Ovary (tissue), 3 donors: ENCODE data around the gene CDSN.

Source experiments
- CTCF ChIP-seq, 3 donors: fragments of 450-650 bp in 2 of 3; fragments of 200-600 bp in 1 of 3; IDR thresholded peaks; one replicate each; pipeline versions ENCODE4 v1.5.1 to v1.8.0; 2016 to 2022; ENCODE audit warnings: antibody characterized with exemption in 3 of 3, mild to moderate bottlenecking in 1 of 3
- POLR2A ChIP-seq: fragments of 450-650 bp; IDR thresholded peaks from one replicate; pipeline ENCODE4 v1.6.1; 2017; ENCODE audit warnings: antibody characterized with exemption, mild to moderate bottlenecking, moderate library complexity
- donor health status: DM: no; HTN: no; CAD: no.

GRCh38 chr6:31092238-31092637, 28.0 kb downstream of the CDSN start:
- no peak for TF ChIP-seq CTCF (IDR thresholded peaks at IDR 0.05)
- TF ChIP-seq POLR2A: no peak
